PC-3 (cell line): Measurements from ENCODE around the gene ZBTB21. TPM values are rescaled to one million over a fixed set of nuclear protein-coding genes. Genes with fewer than 3 reads are reported as not detected.

ENCODE experiments used
- ATAC-seq: fragments of 200-7000 bp; cut with Tn5 transposase; 2 replicates; pipeline ENCODE4 v1.9.1; 2020; ENCODE audit warnings: mild to moderate bottlenecking, moderate library complexity
- BruUV-seq: library from RNA; stranded (reverse); fragments of 400-500 nt; replicated peaks from 2 replicates; lab custom pipeline; 2021; lab: Mats Ljungman, UMichigan
- CTCF ChIA-PET: fragments of 300-600 bp; sonication (Branson Sonifier 250); formaldehyde crosslinking; loops from one replicate; lab custom pipeline; 2022; ENCODE audit warnings: antibody characterized with exemption; lab: Charles Lee
- POLR2A ChIA-PET: fragments of 300-600 bp; sonication (Branson Sonifier 250); formaldehyde crosslinking; loops from one replicate; lab custom pipeline; 2022; ENCODE audit warnings: antibody characterized with exemption; ENCODE audit not compliant: unreplicated experiment; lab: Charles Lee
- DNase-seq: peaks from one replicate; pipeline ENCODE4 v3.0.0-alpha.2; 2015
- H2AFZ ChIP-seq: fragments of 300-600 bp; sonication (generic); 2 replicates; pipeline ENCODE4 v1.6.0; 2016; ENCODE audit warnings: antibody characterized with exemption, low read length
- H3F3A ChIP-seq: fragments of 300-600 bp; sonication (generic); one replicate; pipeline ENCODE4 v1.6.0; 2017; ENCODE audit warnings: antibody characterized with exemption, low read length, control low read depth, mild to moderate bottlenecking; ENCODE audit not compliant: unreplicated experiment
- H3K27ac ChIP-seq: fragments of 300-600 bp; sonication (generic); 2 replicates; pipeline ENCODE4 v1.5.1; 2016; ENCODE audit warnings: mild to moderate bottlenecking, low read length
- H3K27me3 ChIP-seq: fragments of 300-600 bp; sonication (generic); 2 replicates; pipeline ENCODE4 v1.6.1; 2016; ENCODE audit warnings: low read length, mixed read lengths
- H3K36me3 ChIP-seq: fragments of 300-600 bp; sonication (generic); 2 replicates; pipeline ENCODE4 v1.6.1; 2016; ENCODE audit warnings: low read depth, mixed run types, low read length, mixed read lengths
- H3K4me1 ChIP-seq: fragments of 300-600 bp; sonication (generic); 2 replicates; pipeline ENCODE4 v1.5.1; 2016; ENCODE audit warnings: low read length; ENCODE audit not compliant: insufficient read depth
- H3K4me2 ChIP-seq: fragments of 300-600 bp; sonication (generic); 2 replicates; pipeline ENCODE4 v1.6.0; 2016; ENCODE audit warnings: low read length
- H3K4me3 ChIP-seq: fragments of 300-600 bp; sonication (generic); 2 replicates; pipeline ENCODE4 v1.5.1; 2016; ENCODE audit warnings: mild to moderate bottlenecking, low read length, mixed read lengths
- H3K79me2 ChIP-seq: fragments of 300-600 bp; sonication (generic); 2 replicates; pipeline ENCODE4 v1.6.1; 2017; ENCODE audit warnings: low read length, mixed read lengths
- H3K9ac ChIP-seq: fragments of 300-600 bp; sonication (generic); 2 replicates; pipeline ENCODE4 v1.6.0; 2016; ENCODE audit warnings: mild to moderate bottlenecking, low read length
- H3K9me2 ChIP-seq: fragments of 300-600 bp; sonication (generic); replicated peaks from 2 replicates; pipeline ENCODE4 v1.6.1; 2016; ENCODE audit warnings: mixed run types, low read length, mixed read lengths
- H3K9me3 ChIP-seq: fragments of 300-600 bp; sonication (generic); 2 replicates; pipeline ENCODE4 v1.6.1; 2016; ENCODE audit warnings: low read length, mixed read lengths
- H4K20me1 ChIP-seq: fragments of 300-600 bp; sonication (generic); 2 replicates; pipeline ENCODE4 v1.6.1; 2016; ENCODE audit warnings: low read length, mixed read lengths
- EZH2 ChIP-seq: fragments of 300-600 bp; sonication (generic); IDR thresholded peaks from one replicate; pipeline ENCODE4 v1.6.1; 2017; ENCODE audit warnings: antibody characterized with exemption, mild to moderate bottlenecking, low read length; ENCODE audit not compliant: unreplicated experiment
- EZH2phosphoT487 ChIP-seq: fragments of 300-600 bp; sonication (generic); IDR thresholded peaks from 2 replicates; pipeline ENCODE4 v1.6.1; 2018; ENCODE audit warnings: mild to moderate bottlenecking, antibody characterized with exemption, low read length, borderline replicate concordance
- intact Hi-C: fragments of 100-400 bp; cut with micrococcal nuclease; formaldehyde crosslinking; loops from 2 replicates; pipeline ENCODE4 v1.9.0; 2023
- total RNA-seq: library from RNA; depleted of rRNA; stranded (reverse); fragments of >200 nt; gene quantifications from 2 replicates; pipeline ENCODE4 v1.2.3, GENCODE V29; 2014
- TF ChIP-seq, protein P1 (sequence below): fragments of 300-600 bp; sonication (generic); conservative IDR thresholded peaks from 2 replicates; pipeline ENCODE4 v1.5.1; 2017; ENCODE audit warnings: antibody characterized with exemption, low read depth, mild to moderate bottlenecking, low read length

The ZBTB21 gene
- total RNA-seq, 1 experiment from 2014 or later = 8.1 TPM

DNA sequence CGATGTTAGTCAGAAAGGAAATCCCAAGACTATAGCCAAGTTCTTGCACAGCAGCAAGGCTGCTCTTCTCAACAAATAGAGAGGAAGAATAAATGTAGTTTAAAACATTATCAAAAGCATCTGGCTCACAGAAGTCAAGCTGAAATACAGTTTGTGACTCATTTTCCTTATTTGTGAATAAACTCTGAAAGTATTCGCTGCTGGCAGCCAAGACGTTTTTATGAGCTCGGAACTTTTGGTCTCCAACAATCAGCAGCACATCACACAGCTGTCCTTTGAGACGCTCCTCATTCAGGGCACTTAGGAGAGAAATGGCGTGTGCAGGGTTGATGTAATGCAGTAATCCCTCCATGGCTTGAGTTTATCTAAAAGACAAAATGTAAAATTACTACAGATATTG is 16.4 kb downstream of the ZBTB21 start:
- H3K9me3 ChIP-seq = peaks cover 8% of the 10 kb centered on the region; the same call in 1 of the 2 replicates
- ATAC-seq (peak; percentile 81), DNase-seq (peak; percentile 59)
- no peak overlapping the region for H2AFZ ChIP-seq
- intact Hi-C loops = no loop called here
- TF ChIP-seq EZH2phosphoT487 = no peak
- TF ChIP-seq, protein P1, sequence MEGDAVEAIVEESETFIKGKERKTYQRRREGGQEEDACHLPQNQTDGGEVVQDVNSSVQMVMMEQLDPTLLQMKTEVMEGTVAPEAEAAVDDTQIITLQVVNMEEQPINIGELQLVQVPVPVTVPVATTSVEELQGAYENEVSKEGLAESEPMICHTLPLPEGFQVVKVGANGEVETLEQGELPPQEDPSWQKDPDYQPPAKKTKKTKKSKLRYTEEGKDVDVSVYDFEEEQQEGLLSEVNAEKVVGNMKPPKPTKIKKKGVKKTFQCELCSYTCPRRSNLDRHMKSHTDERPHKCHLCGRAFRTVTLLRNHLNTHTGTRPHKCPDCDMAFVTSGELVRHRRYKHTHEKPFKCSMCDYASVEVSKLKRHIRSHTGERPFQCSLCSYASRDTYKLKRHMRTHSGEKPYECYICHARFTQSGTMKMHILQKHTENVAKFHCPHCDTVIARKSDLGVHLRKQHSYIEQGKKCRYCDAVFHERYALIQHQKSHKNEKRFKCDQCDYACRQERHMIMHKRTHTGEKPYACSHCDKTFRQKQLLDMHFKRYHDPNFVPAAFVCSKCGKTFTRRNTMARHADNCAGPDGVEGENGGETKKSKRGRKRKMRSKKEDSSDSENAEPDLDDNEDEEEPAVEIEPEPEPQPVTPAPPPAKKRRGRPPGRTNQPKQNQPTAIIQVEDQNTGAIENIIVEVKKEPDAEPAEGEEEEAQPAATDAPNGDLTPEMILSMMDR = no peak
- TF ChIP-seq EZH2 = no peak
- BruUV-seq = no TSS peak
- H3K27ac ChIP-seq = peak overlapping the region; percentile 22; the same call in 1 of the 2 replicates
- no peak overlapping the region for H3K4me3 ChIP-seq
- POLR2A ChIA-PET = interaction anchor here (0.6 kb wide), 1 partner anchor 376 kb away, joined by 6 read pairs; no protein-coding TSS in a partner anchor
- peaks cover 11% of the 10 kb centered on the region for H3K4me1 ChIP-seq
- H3K36me3 ChIP-seq = peaks cover 32% of the 10 kb centered on the region
- H3K4me2 ChIP-seq = no peak overlapping the region
- no peaks in the 10 kb centered on the region for H3K27me3 ChIP-seq
- no peaks in the 10 kb centered on the region for H3K9me2 ChIP-seq
- H4K20me1 ChIP-seq = no peaks in the 10 kb centered on the region
- CTCF ChIA-PET = interaction anchor here (0.5 to 1.0 kb wide), 5 partner anchors 20 to 262 kb away, joined by 3 to 21 read pairs (median 3); no protein-coding TSS in a partner anchor
- H3K9ac ChIP-seq = no peak overlapping the region
- no peaks in the 10 kb centered on the region for H3K79me2 ChIP-seq
- H3F3A ChIP-seq = no peaks in the 10 kb centered on the region

DNA sequence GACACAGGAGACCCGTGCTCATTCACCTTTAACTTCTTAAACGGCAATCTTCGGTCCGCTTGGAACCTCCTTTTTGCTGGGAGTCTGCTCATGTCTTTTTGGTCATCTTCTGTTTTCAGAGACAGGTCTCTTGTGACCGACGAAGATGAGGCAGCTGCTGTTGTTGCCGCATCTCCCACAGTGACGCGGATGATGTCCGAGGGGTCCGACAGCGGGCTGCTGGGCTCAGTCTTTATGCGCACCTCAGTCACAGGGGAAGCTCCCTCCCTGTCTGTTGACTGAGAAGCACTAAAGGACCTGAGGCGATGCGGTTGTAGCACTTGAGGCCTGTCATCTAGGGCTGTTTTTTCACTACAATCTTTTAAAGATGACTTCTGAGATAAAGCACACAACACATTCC is 17.6 kb downstream of the ZBTB21 start:
- peaks cover 8% of the 10 kb centered on the region; the same call in 1 of the 2 replicates for H3K9me3 ChIP-seq
- H3K27ac ChIP-seq = no peak overlapping the region
- H3K4me3 ChIP-seq = no peak overlapping the region
- no peak for ATAC-seq
- H3K9me2 ChIP-seq = no peaks in the 10 kb centered on the region
- intact Hi-C loops = no loop called here
- BruUV-seq = no TSS peak
- H3K4me2 ChIP-seq = no peak overlapping the region
- no peaks in the 10 kb centered on the region for H3K79me2 ChIP-seq
- H3F3A ChIP-seq = no peaks in the 10 kb centered on the region
- DNase-seq = no peak
- H3K36me3 ChIP-seq = peaks cover 29% of the 10 kb centered on the region
- no peak for TF ChIP-seq EZH2phosphoT487
- TF ChIP-seq, protein P1 = no peak
- no peak for TF ChIP-seq EZH2
- H2AFZ ChIP-seq = no peak overlapping the region
- CTCF ChIA-PET = no interaction called here
- no peak overlapping the region for H3K9ac ChIP-seq
- no peaks in the 10 kb centered on the region for H3K27me3 ChIP-seq
- peaks cover 11% of the 10 kb centered on the region for H3K4me1 ChIP-seq
- no peaks in the 10 kb centered on the region for H4K20me1 ChIP-seq
- POLR2A ChIA-PET = no interaction called here

DNA sequence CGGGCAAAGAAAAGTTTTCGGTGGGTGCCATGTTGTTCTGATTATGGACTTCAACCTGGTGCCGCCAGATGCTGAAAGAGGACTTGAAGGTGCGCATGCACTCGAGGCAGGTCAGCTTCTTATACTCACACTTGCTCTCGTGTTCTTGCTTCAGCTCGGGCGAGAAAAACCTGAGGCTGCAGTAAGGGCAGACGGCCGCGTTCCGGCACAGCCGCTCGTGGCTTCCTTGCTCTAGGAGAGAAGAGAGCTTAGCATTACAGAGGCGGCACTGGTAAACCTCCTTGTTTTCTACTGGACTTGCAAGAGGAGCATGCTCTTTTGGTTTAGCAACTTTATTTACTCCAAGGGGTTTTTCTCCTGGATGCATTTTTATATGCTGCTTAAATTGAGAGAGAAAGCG is 18.5 kb downstream of the ZBTB21 start:
- Histone ChIP-seq H3K27ac (no peak overlapping the region), H2AFZ (no peak overlapping the region), H3K4me3 (no peak overlapping the region), H3F3A (no peaks in the 10 kb centered on the region), H3K27me3 (no peaks in the 10 kb centered on the region), H3K9ac (no peak overlapping the region), H3K36me3 (peaks cover 26% of the 10 kb centered on the region), H3K4me2 (no peak overlapping the region), H4K20me1 (no peaks in the 10 kb centered on the region), H3K4me1 (peaks cover 11% of the 10 kb centered on the region), H3K79me2 (no peaks in the 10 kb centered on the region), H3K9me3 (peaks cover 8% of the 10 kb centered on the region; the same call in 1 of the 2 replicates), H3K9me2 (no peaks in the 10 kb centered on the region)
- DNase-seq (no peak), ATAC-seq (no peak)
- POLR2A ChIA-PET = no interaction called here
- TF ChIP-seq, protein P1 = no peak
- TF ChIP-seq EZH2phosphoT487 = no peak
- no peak for TF ChIP-seq EZH2
- intact Hi-C loops = no loop called here
- CTCF ChIA-PET = no interaction called here
- BruUV-seq = no TSS peak
